Measurements from ENCODE around the gene SYNE4. TPM values are rescaled to one million over a fixed set of nuclear protein-coding genes. Genes with fewer than 3 reads are reported as not detected.

Gene SYNE4
- total and polyA plus RNA-seq, 2 of the 4 experiments (the other 2 are of a cell fraction) = 0.27 TPM; not detected in 1

DNA sequence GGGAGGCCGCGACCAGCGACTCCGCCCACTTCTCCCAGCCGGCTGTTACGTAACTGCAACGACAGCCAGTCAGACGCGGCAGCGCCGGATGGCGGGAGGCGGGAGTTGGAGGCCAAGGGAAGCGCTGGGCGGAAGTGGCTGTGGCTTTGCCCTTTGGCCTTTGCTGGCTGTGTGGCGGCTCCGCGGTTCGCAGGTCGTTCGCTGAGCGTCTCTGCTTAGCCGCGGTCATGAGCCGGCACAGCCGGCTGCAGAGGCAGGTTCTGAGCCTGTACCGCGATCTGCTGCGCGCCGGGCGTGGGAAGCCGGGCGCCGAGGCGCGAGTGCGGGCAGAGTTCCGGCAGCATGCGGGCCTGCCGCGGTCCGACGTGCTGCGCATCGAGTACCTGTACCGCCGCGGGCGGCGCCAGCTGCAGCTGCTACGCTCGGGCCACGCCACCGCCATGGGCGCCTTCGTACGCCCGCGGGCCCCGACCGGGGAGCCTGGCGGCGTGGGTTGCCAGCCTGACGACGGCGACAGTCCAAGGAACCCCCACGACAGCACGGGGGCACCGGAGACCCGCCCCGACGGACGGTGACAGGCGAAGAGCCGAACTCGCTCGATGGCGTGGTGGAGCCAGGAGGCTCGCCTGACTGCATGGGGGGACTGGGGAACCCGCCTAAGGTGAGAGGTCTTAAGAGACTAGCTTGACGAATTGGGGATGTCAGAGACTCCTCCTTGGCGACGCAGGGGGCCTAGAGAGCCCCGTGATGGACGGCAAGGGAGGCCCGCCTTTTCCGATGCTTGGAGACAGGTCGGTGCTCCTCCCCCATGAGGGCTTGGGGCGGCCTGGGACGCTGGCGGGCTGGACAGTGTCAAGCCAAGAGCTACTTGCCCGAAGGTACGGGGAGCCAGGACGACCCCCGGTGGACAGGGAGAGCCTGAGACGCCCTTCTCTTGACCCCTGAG lies 13.3 kb downstream of the SYNE4 start, which contains the start of gene SDHAF1:
Gene SDHAF1 (plus strand): TSS at position 141 of the 946 bp plus-strand sequence. CDS start 87 bp downstream, at position 228.
- Histone ChIP-seq H3K9ac (ENCODE audit: low read depth, low read length) (peak within 1 kb of the TSS; percentile 70), H4K5ac (ENCODE audit: low read depth, low read length) (peak within 1 kb of the TSS; percentile 93), H2AK9ac (replicated peaks; ENCODE audit: low read depth, low read length, poor library complexity) (peak within 1 kb of the TSS; percentile 93), H3K27ac (ENCODE audit: insufficient read depth, low read length) (peak within 1 kb of the TSS; percentile 67), H2BK20ac (ENCODE audit: low read depth, low read length) (no peak within 1 kb of the TSS), H3K27me3 (ENCODE audit: control insufficient read depth, insufficient read depth, low read length) (no peaks in the 10 kb centered on the region), H3K9me1 (ENCODE audit: insufficient read depth, low read length) (no peaks in the 10 kb centered on the region; the same call in 1 of the 2 replicates), H2BK5ac (ENCODE audit: low read depth, low read length, poor library complexity, severe bottlenecking) (peak within 1 kb of the TSS; percentile 71), H2AFZ (replicated peaks; ENCODE audit: low read length, poor library complexity) (peak within 1 kb of the TSS; percentile 99), H3K36me3 (ENCODE audit: control insufficient read depth, insufficient read depth, low read length) (peaks cover 2% of the 10 kb centered on the region; the same call in 1 of the 2 replicates), H3K4me2 (ENCODE audit: low read depth, low read length) (peak within 1 kb of the TSS; percentile 90), H2AK5ac (ENCODE audit: low read depth, low read length) (peak within 1 kb of the TSS; percentile 27; the same call in 1 of the 2 replicates), H3K4me1 (ENCODE audit: control insufficient read depth, insufficient read depth, low read length) (peaks cover 2% of the 10 kb centered on the region; the same call in 1 of the 2 replicates), H4K8ac (ENCODE audit: low read depth in 2 of 2, low read length in 2 of 2) (peak within 1 kb of the TSS; percentile 83 to 100), H2BK15ac (ENCODE audit: low read depth, low read length) (no peak within 1 kb of the TSS), H3K14ac (replicated peaks; ENCODE audit: low read depth, low read length) (peak within 1 kb of the TSS; percentile 93), H3K79me1 (ENCODE audit: low read depth in 1 of 2, low read length in 2 of 2) (peaks cover 13 to 46% of the 10 kb centered on the region in 2 experiments; a peak in 3 of 4 replicates), H3K9me3 (ENCODE audit: control insufficient read depth, insufficient read depth, low read length) (no peaks in the 10 kb centered on the region), H2BK120ac (ENCODE audit: low read depth, low read length) (no peak within 1 kb of the TSS; the same call in 1 of the 2 replicates), H4K91ac (ENCODE audit: insufficient read depth, low read depth, low read length) (peak within 1 kb of the TSS; percentile 85; the same call in 1 of the 2 replicates), H4K20me1 (ENCODE audit: insufficient read depth, low read length) (peaks cover 19% of the 10 kb centered on the region; the same call in 1 of the 2 replicates), H3K23ac (ENCODE audit: low read depth, low read length) (peak within 1 kb of the TSS; percentile 90), H3K4me3 (ENCODE audit: insufficient read depth, low read depth, low read length) (peak within 1 kb of the TSS; percentile 71), H3K18ac (ENCODE audit: low read depth, low read length) (peak within 1 kb of the TSS; percentile 39), H3K56ac (ENCODE audit: extremely low read depth, insufficient read depth, low read length) (0 out of 2 replicates have a peak within 1 kb of the TSS, but pooled peaks have one; percentile 66), H3K4ac (ENCODE audit: low read depth, low read length) (peak within 1 kb of the TSS; percentile 94)
- dilution Hi-C loops (cut with HindIII; ENCODE audit: low sequenced_read_pairs, unreplicated experiment) = no loop called here
- BruUV-seq (replicated peaks) = no TSS peak
- TF ChIP-seq CEBPB (IDR thresholded peaks at IDR 0.05; ENCODE audit: low read depth, low read length) (peak; percentile 95), NFE2L2 (IDR thresholded peaks at IDR 0.05; ENCODE audit: low read depth, low read length) (no peak)
- ChIA-PET POLR2A (ENCODE audit: unreplicated experiment) (no interaction called here), CTCF (interaction anchor here (1.4 kb wide), 1 partner anchor 48 kb away, joined by 3 read pairs; no protein-coding TSS in a partner anchor)
- WGBS, 2 experiments (ENCODE audit: extremely low coverage in 2 of 2, insufficient read length in 1 of 2) = 1% methylated on average over 47 of the region's 97 CpGs; no CpG with 5 or more reads in 1 of the 2 experiments
- intact Hi-C loops (cut with micrococcal nuclease) = loop anchor here (2.0 kb wide), 1 partner anchor 59 kb away; the partner anchor contains the start of genes THAP8 and WDR62
- peak; percentile 90 for DNase-seq
- ATAC-seq (ENCODE audit: low read depth) = peak; percentile 91
- in situ Hi-C loops (cut with MboI; ENCODE audit: low sequenced_read_pairs) = no loop called here
